NCI-H2196 (cell line): ENCODE data around the gene AIM2.

Experiments
- DNase-seq: peaks from one replicate; lab custom pipeline; 2025; ENCODE audit not compliant: unreplicated experiment; lab: John Stamatoyannopoulos, UW

Gene AIM2

GRCh38 chr1:159023723-159024122, 52.8 kb downstream of the AIM2 start:
- no peak for DNase-seq

- no peak for DNase-seq
Measured at GRCh38 chr1:159015440-159015909, 61.1 kb downstream of the AIM2 start.

DNA sequence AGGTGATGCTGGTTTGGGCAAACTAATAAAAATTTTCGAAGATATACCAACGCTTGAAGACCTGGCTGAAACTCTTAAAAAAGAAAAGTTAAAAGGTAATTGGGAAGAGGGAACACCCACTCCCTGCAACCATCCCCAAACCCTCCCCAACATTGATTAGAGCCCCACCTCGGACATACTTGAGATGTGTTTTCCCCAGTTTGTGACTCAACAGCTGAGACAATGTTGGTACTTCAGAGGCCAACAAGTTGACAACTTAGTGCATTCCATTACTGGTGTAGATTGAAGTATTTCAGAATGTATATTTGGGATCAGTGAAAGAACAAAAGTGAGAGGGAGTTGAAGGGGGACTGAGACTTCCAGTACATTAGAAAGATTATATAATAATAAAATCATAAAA, 61.7 kb downstream of the AIM2 start:
- no peak for DNase-seq

- DNase-seq: no peak
Measured at GRCh38 chr1:159014003-159014571, 62.5 kb downstream of the AIM2 start.

DNA sequence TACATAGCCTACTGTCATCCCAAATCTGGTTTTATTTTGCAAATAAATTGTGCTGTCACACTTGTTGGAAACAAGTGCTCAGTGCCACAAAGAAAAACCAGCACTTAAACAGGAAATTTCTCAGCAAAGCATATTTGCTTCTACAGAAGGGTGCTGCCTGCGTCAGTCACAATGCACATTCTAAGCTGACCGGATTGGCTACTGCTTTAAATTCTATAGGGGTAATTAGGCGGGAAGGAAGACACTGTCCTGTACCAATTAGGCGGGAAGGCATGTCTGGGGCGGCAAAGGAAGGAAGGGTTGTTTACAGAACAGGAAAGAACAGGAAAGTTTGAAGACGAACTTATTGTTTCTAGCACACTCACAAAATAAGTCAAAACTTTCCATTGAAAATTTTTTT, 64.1 kb downstream of the AIM2 start:
- no peak for DNase-seq
